GM12892 (cell line): Measurements from ENCODE around the gene OLFM4.

Experiments used
- POLR2A ChIP-seq: IDR thresholded peaks from 2 replicates; pipeline ENCODE4 v1.6.1; 2011; ENCODE audit warnings: low read depth, low read length, control low read depth
- POLR2AphosphoS5 ChIP-seq: IDR thresholded peaks from 2 replicates; pipeline ENCODE4 v1.6.1; 2011; ENCODE audit warnings: low read depth, low read length, control low read depth
- TAF1 ChIP-seq: IDR thresholded peaks from 2 replicates; pipeline ENCODE4 v1.6.1; 2011; ENCODE audit warnings: low read depth, mild to moderate bottlenecking, control low read depth, low read length, borderline replicate concordance

- no peak for TF ChIP-seq POLR2A
- TF ChIP-seq POLR2AphosphoS5, result no peak
- TF ChIP-seq TAF1, result no peak
These were observed 60.3 kb downstream of the OLFM4 start for GRCh38 chr13:53088871-53089270.
